H1 (cell line): ENCODE data around the gene EPSTI1.

Source experiments
- EP300 ChIP-seq, 2 experiments: IDR thresholded peaks; 1 replicate in 1 of 2; 2 replicates in 1 of 2; pipeline ENCODE4 v1.6.1; 2011 to 2012; ENCODE audit warnings: low read depth in 2 of 2, low read length in 2 of 2, mild to moderate bottlenecking in 2 of 2, borderline replicate concordance in 1 of 2, inconsistent platforms in 1 of 2, moderate library complexity in 1 of 2
- EZH2 ChIP-seq: fragments of 200-600 bp; sonication (generic); IDR thresholded peaks from 2 replicates; pipeline ENCODE4 v1.7.1; 2012; ENCODE audit warnings: low read depth, mild to moderate bottlenecking, moderate library complexity, low read length, inconsistent platforms; ENCODE audit not compliant: severe bottlenecking

- no peak for TF ChIP-seq EZH2
- no peak for TF ChIP-seq EP300 (IDR thresholded peaks at IDR 0.05; ENCODE audit: borderline replicate concordance in 1 of 2, low read depth in 2 of 2, low read length in 2 of 2)
Observed at GRCh38 chr13:42905579-42905978, 86.5 kb downstream of the EPSTI1 start.
